WTC11 (cell line): ENCODE results near the gene ITGAV.

Experiments used
- ATF1 ChIP-seq: sonication (generic); formaldehyde crosslinking; IDR thresholded peaks from 2 replicates; pipeline ENCODE4 v1.8.1; 2023; ENCODE audit warnings: mild to moderate bottlenecking, moderate library complexity, missing genetic modification reagents
- CTCF ChIP-seq: fragments of 200-600 bp; IDR thresholded peaks from 2 replicates; pipeline ENCODE4 v1.8.0; 2022; ENCODE audit warnings: antibody characterized with exemption
- E2F5 ChIP-seq: sonication (generic); formaldehyde crosslinking; IDR thresholded peaks from 2 replicates; pipeline ENCODE4 v1.8.1; 2022; ENCODE audit warnings: mild to moderate bottlenecking, moderate library complexity, missing genetic modification reagents
- ERG ChIP-seq: fragments of 250-450 bp; sonication (Bioruptor Pico); IDR thresholded peaks from 2 replicates; pipeline ENCODE4 v1.8.0; 2021; ENCODE audit warnings: mild to moderate bottlenecking
- ESRRA ChIP-seq: sonication (generic); formaldehyde crosslinking; IDR thresholded peaks from 2 replicates; pipeline ENCODE4 v1.8.1; 2022; ENCODE audit warnings: mild to moderate bottlenecking, missing genetic modification reagents, borderline replicate concordance
- FOXK1 ChIP-seq: sonication (generic); formaldehyde crosslinking; IDR thresholded peaks from 2 replicates; pipeline ENCODE4 v1.8.0; 2022; ENCODE audit warnings: mild to moderate bottlenecking, moderate library complexity, missing genetic modification reagents
- IRF1 ChIP-seq: sonication (generic); formaldehyde crosslinking; IDR thresholded peaks from 2 replicates; pipeline ENCODE4 v1.8.0; 2023; ENCODE audit warnings: missing genetic modification reagents
- JUN ChIP-seq: sonication (generic); formaldehyde crosslinking; IDR thresholded peaks from 2 replicates; pipeline ENCODE4 v1.8.0; 2023; ENCODE audit warnings: mild to moderate bottlenecking, missing genetic modification reagents
- SP1 ChIP-seq: sonication (generic); formaldehyde crosslinking; conservative IDR thresholded peaks from 2 replicates; pipeline ENCODE4 v1.8.1; 2022; ENCODE audit warnings: missing genetic modification reagents
- STAT6 ChIP-seq: sonication (generic); formaldehyde crosslinking; conservative IDR thresholded peaks from 2 replicates; pipeline ENCODE4 v1.8.1; 2023; ENCODE audit warnings: mild to moderate bottlenecking, low read depth, missing genetic modification reagents, moderate library complexity
- TCF7 ChIP-seq: sonication (generic); formaldehyde crosslinking; IDR thresholded peaks from 2 replicates; pipeline ENCODE4 v1.8.0; 2022; ENCODE audit warnings: mild to moderate bottlenecking, low read depth, missing genetic modification reagents, moderate library complexity
- ZBTB43 ChIP-seq: sonication (generic); formaldehyde crosslinking; IDR thresholded peaks from 2 replicates; pipeline ENCODE4 v1.8.1; 2023; ENCODE audit warnings: mild to moderate bottlenecking, missing genetic modification reagents
- ZNF263 ChIP-seq: sonication (generic); formaldehyde crosslinking; IDR thresholded peaks from 2 replicates; pipeline ENCODE4 v1.8.1; 2022; ENCODE audit warnings: low read depth, mild to moderate bottlenecking, moderate library complexity, missing genetic modification reagents

GRCh38 chr2:186551323-186552050 lies 38.4 kb upstream of the ITGAV start:
- no peak for TF ChIP-seq STAT6 (CRISPR knock-in tag)
- TF ChIP-seq ESRRA (CRISPR knock-in tag) = no peak
- TF ChIP-seq CTCF = no peak
- TF ChIP-seq SP1 (CRISPR knock-in tag) = no peak
- TF ChIP-seq ERG (CRISPR knock-in tag) = no peak
- no peak for TF ChIP-seq ZNF263
- TF ChIP-seq E2F5 (CRISPR knock-in tag) = no peak
- TF ChIP-seq TCF7 = no peak
- TF ChIP-seq IRF1 (CRISPR knock-in tag) = no peak
- no peak for TF ChIP-seq ZBTB43 (CRISPR knock-in tag)
- TF ChIP-seq JUN (CRISPR knock-in tag) = no peak
- no peak for TF ChIP-seq FOXK1 (CRISPR knock-in tag)
- no peak for TF ChIP-seq ATF1 (CRISPR knock-in tag)
